NCI-H2227 (cell line): ENCODE data around the gene GOLGA2.

ENCODE experiments used
- DNase-seq: peaks from one replicate; lab custom pipeline; 2025; ENCODE audit not compliant: unreplicated experiment; lab: John Stamatoyannopoulos, UW

GOLGA2 gene

DNA sequence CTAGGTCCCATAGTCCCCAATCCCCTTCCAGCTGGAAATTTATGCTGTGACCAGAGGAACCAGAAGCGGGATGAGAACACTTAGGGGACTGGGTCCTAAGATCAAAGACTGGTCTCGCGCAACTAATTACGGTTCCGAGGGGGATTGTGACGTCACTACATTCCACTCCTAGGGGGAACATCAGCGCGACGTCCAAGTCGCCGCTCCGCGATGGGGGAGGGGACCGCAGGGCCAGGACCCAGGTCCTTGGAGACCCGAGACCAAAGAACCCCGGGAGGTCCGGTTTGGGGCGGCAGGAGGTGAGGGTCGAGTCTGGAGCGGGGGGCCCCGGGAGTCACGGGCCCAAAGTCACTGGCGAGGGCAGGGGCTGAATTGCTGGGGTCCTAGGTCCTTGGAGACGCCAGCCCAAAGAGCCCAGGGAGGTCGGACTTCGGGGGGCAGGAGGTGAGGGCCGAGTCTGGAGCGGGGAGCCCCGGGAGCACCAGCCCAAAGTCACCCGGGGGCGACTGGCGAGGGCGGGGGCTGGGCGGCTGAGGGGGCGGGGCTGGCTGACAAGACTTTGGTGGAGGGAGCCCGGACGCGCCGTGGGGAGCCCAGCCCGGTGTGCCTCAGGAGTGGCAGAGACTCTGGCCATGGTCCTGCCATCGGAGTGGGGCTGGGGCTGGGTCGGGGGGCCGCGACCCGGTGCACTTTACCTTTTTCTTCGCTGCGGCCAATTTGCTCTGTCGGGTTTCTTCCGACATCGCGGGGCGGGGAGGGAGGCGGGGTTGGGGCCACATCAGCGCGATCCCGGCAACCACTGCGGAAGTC, at the start of gene GOLGA2:
GOLGA2 (minus strand) TSS at position 810 of the 810 bp plus-strand sequence; CDS start at position 779, 31 bp downstream.
- peak; percentile 28 for DNase-seq

- DNase-seq: no peak
Measured at GRCh38 chr9:128324401-128324800, 48.6 kb upstream of the GOLGA2 start.

DNA sequence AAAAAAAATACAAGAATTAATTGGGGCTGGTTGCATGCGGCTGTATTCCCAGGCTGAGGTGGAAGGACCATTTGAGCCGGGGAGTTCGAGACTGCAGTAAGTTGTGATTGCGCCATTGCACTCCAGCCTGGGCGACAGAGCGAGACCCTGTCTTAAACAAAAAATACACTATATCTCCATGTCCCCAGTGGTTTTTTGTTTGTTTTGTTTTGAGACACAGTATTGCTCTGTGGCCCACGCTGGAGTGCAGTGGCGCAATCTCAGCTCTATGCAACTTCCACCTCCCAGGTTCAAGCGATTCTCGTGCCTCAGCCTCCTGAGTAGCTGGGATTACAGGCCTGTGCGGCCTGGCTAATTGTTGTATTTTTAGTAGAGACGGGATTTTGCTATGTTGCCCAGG, 48.0 kb upstream of the GOLGA2 start:
- DNase-seq: no peak

DNA sequence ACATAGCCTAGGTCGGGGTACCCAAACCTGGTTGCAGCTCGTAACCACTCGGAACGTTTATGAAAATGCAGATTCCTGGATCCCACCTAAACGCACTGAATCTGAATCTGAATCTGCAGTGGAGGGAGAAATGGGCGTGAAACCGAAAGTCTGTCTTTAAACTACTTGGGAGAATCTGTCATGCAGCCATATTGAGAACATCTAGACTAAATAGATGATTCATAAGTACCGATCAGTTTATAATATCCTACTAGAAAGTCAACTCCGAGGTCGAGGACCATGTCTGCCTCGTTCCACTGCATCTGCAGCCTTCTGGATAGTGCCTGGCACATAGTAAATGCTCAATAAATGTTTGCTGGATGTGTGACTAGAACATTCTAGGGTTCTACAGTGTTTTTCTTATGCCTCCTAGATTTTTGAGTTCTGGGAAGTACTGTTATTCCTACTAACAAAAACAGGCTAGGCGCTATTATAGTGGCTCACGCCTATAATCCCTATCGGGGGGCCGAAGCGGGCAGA, 47.5 kb upstream of the GOLGA2 start:
- no peak for DNase-seq

GRCh38 chr9:128322404-128323211, 46.8 kb upstream of the GOLGA2 start, which contains the start of the genes COQ4 and TRUB2:
Gene COQ4 (plus strand): TSS chr9:128322839. CDS start chr9:128322859, 20 bp downstream.
Gene TRUB2 (minus strand): TSS chr9:128322447. CDS start chr9:128322408, 39 bp downstream.
- peak; percentile 94 for DNase-seq

DNA sequence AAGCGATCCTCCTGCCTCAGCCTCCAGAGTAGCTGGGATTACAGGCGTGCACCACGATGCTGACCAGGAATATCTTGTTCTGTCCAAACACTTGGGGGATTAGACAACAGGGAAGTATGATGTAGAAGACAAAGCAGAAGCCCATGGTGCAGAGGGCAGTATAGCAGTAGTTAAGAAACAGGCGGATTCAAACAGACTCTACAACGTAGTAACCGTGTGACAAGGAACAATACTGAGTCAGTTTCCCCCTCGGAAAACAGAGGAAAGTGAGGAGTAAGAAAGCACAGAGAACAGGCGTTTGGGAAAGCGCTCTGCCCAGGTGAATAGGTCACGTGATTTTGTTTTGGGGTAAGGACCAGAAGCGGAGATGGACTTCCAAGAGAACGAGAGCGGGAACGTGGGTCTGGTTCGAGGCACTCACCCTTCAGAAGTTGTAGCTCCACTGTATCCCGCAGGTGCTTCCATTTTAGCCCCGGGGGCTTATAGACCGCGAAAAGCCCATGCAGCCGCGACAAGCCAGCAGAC, 46.1 kb upstream of the GOLGA2 start:
- no peak for DNase-seq

- no peak for DNase-seq
Measured at GRCh38 chr9:128321343-128321742, 45.5 kb upstream of the GOLGA2 start.

DNA sequence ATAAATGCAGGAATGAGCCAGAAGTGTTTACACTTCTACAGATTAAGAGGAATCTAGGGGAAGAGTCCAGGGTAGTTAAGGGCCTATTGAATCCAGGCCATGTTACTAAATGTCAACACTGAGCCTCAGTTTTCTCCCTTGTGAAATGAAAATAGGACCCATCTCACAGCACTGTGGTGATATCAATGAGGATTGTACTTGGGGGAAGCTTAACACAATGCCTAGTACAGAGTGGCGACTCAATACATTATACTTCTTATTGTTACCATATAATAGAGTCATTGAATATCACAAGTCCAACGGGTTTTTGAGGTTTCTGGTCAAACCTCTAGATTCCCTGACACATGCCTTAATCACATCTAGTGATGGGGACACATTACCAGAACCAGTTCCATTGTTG, 41.8 kb upstream of the GOLGA2 start:
- no peak for DNase-seq

- DNase-seq: no peak
Measured at GRCh38 chr9:128316421-128316820, 40.6 kb upstream of the GOLGA2 start.

DNA sequence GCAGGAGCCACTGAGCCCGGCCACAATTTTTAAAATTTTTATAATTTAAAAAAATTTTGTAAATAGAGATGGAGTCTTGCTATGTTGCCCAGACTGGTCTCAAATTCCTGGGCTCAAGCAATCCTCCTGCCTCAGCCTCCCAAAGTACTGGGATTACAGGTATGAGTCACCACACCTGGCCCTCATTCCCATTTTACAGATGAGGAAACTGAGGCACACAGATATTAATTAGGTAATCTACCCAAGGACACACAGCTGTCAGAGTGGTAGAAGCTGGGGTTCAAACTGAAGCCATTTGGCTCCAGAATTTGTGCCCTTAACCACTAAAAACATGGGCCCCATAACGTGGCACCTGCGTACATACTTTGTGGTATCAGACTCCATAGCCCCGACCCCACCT, 38.9 kb upstream of the GOLGA2 start:
- DNase-seq: no peak

GRCh38 chr9:128310461-128310860, 34.7 kb upstream of the GOLGA2 start:
- no peak for DNase-seq

GRCh38 chr9:128309551-128309950, 33.7 kb upstream of the GOLGA2 start:
- DNase-seq: no peak

- DNase-seq: no peak
Measured at GRCh38 chr9:128304971-128305288, 29.1 kb upstream of the GOLGA2 start.

DNA sequence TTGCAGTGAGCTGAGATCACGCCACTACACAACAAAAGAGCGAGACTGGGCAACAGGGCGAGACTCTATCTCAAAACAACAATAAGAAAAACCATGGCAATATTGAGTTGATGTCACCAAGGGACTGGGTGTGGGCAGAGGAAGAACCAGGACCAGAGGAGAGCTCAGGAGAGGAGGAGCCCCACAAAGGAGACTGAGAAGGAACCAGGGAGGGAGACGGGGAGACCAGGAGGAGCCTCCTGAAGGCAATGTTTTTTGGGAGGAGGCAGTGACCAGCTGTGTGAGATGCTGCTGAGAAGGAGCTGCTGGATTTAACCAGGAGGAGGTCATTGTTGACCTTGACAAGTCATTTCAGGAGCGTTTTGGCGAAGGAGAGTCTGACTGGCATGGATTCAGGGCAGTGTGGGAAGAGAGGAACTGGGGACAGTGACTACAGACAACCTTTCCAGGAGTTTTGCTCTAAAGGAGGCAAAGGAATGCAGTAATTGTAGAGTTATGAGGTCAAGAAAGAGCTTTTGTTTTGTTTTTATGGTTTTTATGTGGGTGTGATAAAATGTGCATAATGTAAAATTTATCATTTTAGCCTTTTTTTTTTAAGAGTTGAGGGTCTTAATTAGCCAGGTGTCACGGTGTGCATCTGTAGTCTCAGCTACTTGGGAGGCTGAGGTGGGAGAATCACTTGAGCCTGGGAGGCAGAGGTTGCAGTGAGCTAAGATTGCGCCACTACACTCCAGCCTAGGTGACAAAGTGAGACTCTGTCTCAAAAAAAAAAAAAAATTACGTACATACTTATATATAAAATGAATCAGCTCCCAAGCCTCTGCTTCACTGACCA, 28.5 kb upstream of the GOLGA2 start:
- DNase-seq: no peak

DNA sequence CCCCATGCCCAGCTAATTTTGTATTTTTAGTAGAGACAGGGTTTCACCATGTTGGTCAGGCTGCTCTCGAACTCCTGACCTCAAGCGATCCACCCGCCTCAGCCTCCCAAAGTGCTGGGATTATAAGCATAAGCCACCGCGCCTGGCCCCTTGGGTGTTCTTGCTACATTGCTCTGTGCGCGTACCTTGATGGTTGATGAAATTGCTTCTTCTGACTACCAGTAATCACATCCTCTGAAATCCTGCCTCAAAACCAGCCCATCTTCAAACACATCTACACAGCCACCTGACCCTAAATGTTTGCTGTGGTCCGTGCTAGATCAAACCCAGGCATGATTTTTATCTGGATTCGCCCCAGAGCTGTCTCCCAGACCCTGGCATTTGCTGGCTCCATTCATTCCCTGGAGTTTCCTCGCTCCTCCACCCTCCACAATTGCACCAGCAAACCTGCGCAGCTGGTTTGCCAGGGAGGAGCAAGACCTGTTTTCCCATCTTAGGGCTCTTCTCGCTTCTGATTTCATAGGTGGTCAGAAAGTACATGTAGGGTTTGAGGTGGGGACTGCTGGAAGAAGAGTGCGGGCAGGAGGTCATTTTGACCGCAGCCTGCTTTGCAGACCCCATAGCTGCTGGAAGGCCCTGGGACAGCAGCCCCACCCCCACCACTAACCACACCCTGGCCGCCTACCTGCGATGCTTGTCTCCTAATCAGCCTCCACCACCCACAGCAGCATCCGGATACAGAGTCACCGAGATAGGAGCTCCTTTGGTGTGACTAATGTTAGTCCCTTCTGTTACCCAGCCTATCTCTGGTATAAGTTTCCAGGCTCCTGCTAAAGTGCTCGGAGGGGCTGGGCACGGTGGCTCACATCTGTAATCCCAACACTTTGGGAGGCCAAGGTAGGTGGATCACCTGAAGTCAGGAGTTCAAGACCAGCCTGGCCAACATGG, 23.0 kb upstream of the GOLGA2 start:
- no peak for DNase-seq

- DNase-seq: no peak
Measured at GRCh38 chr9:128297221-128297773, 21.5 kb upstream of the GOLGA2 start.

GRCh38 chr9:128296340-128297220, 20.8 kb upstream of the GOLGA2 start:
- DNase-seq: no peak

DNA sequence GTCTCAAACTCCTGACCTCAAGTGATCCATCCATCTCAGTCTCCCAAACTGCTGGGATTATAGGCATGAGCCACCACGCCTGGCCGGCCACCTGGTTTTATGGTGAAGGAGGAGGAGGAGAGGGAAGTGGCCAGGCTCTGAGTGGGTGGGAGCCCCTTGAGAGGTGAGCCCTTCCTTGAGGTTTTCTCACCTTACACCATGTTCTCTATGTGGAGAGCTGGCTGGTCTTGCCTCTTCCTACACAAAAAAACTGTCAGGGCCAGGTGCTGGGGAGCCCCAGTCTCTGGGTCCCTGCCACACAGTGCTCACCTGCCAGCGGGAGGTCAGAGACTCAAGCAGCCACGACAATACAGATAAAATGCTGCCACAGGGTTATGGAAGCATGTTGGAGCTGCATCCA, 18.3 kb upstream of the GOLGA2 start:
- no peak for DNase-seq
